Neural progenitor cell (in vitro differentiated cells): Measurements from ENCODE around the gene E2F1.

Experiments
- EZH2 ChIP-seq: fragments of 200-600 bp; sonication (generic); IDR thresholded peaks from 2 replicates; pipeline ENCODE4 v1.6.1; 2017; ENCODE audit warnings: antibody characterized with exemption, mild to moderate bottlenecking, moderate library complexity
- TF ChIP-seq, protein P1 (sequence below): fragments of 200-600 bp; sonication (generic); IDR thresholded peaks from 2 replicates; pipeline ENCODE4 v1.5.1; 2017; ENCODE audit warnings: antibody characterized with exemption, mild to moderate bottlenecking

DNA sequence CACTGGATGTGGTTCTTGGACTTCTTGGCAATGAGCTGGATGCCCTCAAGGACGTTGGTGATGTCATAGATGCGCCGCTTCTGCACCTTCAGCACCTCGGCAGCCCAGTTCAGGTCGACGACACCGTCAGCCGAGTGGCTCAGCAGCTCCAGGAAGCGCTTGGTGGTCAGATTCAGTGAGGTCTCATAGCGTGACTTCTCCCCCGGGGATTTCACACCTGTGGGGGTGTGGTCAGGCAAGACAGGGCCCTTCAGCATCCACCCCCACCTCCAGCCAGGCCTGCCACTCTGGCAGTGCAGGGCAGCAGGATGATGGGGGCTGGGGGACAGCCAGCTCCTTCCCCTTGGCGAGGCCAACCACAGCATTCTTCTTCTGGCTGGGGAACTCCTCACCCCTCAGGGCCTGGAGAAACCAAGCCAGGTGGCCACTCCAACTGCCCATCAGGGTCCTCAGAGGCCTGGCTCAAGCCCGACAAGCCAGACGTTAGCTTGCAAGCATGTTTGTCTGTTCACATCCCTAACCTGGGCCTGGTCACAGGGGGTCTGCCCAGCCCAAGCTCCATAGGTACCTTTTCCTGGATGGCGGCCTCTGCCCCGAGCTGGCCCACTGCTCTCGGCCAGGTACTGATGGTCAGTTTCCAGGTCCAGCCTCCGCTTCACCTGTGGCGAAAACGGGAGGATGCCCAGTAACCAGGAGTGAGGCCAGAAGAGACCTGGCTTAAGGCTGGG is 6.3 kb downstream of the E2F1 start:
- TF ChIP-seq, protein P1, sequence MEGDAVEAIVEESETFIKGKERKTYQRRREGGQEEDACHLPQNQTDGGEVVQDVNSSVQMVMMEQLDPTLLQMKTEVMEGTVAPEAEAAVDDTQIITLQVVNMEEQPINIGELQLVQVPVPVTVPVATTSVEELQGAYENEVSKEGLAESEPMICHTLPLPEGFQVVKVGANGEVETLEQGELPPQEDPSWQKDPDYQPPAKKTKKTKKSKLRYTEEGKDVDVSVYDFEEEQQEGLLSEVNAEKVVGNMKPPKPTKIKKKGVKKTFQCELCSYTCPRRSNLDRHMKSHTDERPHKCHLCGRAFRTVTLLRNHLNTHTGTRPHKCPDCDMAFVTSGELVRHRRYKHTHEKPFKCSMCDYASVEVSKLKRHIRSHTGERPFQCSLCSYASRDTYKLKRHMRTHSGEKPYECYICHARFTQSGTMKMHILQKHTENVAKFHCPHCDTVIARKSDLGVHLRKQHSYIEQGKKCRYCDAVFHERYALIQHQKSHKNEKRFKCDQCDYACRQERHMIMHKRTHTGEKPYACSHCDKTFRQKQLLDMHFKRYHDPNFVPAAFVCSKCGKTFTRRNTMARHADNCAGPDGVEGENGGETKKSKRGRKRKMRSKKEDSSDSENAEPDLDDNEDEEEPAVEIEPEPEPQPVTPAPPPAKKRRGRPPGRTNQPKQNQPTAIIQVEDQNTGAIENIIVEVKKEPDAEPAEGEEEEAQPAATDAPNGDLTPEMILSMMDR, result no peak
- TF ChIP-seq EZH2, result no peak
